SH-SY5Y (cell line): ENCODE data around the gene PHLDA3.

Experiments
- GATA2 ChIP-seq: IDR thresholded peaks from 2 replicates; pipeline ENCODE4 v1.6.1; 2011; ENCODE audit warnings: mild to moderate bottlenecking, low read depth, low read length
- GATA3 ChIP-seq: IDR thresholded peaks from 2 replicates; pipeline ENCODE4 v1.6.1; 2011; ENCODE audit warnings: low read depth, mild to moderate bottlenecking, low read length, moderate library complexity

Gene PHLDA3

DNA sequence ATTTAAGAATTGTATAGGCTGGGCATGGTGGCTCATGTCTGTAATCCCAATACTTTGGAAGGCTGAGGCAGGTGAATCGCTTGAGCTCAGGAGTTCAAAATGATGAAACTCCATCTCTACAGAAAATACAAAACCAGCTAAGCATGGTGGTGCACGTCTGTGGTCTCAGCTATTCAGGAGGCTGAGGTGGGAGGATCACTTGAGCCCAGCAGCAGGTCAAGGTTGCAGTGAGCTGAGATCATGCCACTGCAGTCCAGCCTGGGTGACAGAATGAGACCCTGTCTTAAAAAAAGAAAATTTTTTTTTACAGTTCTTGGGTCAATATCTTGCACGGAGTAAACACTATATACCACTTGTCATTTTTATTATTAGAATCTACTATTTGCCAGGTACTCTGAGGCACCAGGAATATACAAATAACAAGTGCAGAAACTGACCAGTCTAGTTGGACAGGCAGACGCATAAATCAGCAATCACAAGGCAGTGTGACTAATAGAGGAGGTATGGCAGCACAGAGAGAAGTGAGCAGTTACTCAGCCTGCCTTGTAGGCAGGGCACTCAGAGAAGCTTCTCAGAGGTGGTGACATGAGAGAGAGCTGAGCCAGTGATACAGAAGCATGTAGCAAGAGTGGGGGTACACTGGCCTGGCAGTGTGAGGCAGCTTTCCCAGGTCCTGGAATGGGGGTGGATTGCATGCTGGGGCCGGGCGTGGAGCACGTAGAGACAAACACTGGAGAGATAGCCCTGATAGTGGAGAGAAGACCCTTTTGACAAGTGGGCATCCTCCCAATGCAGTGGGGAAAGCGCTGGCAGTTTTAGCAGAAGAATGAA lies 8.0 kb downstream of the PHLDA3 start:
- TF ChIP-seq GATA3 (no peak), GATA2 (no peak)

DNA sequence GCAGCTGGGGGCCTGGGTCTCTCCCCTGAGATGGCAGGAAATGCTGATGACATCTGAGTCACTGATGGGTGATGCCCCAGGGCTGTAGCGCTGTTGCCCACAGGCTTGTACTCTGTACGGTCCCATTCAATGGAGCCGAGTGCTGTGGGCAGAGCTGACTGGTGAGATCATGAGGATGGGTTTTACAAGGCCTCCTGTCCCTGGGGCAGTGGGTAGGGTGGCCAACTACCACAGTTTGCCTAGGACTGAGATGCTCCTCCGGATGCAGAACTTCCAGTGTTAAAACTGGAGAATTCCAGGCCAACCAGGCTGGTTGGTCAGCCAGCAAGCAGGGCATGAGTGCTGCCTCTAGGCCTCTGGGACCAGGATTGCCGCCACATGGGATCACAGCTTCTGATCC lies 9.2 kb downstream of the PHLDA3 start:
- TF ChIP-seq GATA2 (no peak), GATA3 (no peak)

- TF ChIP-seq GATA3 = no peak
- no peak for TF ChIP-seq GATA2
Observed at GRCh38 chr1:201459052-201459451, 9.9 kb downstream of the PHLDA3 start.

GRCh38 chr1:201457508-201457960 lies 11.5 kb downstream of the PHLDA3 start:
- TF ChIP-seq GATA2 (no peak), GATA3 (no peak)

DNA sequence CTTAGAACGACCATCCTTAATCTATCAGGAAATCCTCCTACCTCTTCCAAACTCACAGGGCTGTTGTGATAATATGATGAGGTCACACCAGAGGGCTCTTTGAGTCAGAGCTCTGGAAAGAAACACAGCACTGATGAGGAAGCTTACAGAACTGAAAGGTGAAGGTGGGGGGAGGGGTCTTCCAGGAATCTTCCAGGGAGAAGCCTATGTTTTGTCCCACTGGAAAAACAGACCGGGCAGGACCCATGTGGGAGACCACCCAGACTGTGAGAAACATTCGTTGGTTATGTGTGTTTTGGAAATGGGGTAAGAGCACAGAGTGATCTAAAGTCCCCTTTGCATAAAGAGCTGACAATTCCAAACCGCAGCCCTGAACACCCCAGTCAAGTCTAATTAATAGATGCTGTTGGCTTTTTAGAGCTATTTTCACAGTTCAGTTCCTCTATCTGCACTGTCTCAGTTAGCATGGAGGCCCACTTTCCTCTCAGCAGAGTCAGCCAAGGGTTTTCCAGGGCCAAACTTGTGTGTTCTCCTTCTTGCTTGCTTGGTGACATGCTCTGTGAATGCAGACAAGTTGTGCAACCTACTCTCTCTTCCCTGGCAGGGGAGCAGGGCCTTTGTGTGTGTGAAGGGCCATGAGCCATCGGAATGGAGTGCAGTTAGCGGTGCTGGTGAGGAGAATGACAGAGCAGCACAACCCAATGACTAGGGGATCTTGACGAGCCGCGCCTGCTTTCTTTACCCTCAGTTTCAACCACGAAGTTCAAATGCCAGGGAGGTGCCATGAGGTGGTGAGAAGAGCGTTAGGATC lies 12.3 kb downstream of the PHLDA3 start:
- no peak for TF ChIP-seq GATA3
- no peak for TF ChIP-seq GATA2

DNA sequence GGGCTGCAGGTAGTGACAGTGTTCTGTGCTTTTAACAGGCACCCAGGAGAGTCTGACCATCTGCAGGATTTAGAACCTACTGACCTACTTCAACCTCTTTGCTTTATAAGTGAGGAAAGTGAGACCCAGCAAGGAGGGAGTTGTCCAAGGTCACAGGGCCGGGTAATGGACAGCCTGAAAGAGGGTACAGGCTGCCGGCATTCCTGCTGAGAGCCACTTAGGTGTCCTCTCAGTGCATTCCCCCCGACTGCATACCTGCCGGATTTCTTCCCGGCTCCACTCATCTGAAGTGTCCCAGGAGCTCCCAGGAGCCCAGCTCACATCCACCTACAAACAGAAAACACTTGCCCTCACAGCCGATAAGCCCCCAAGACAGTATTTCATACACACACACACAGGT lies 13.9 kb downstream of the PHLDA3 start:
- TF ChIP-seq GATA2 (no peak), GATA3 (no peak)

- TF ChIP-seq GATA2 (no peak), GATA3 (no peak)
Observed at GRCh38 chr1:201454608-201455007, 14.4 kb downstream of the PHLDA3 start.

DNA sequence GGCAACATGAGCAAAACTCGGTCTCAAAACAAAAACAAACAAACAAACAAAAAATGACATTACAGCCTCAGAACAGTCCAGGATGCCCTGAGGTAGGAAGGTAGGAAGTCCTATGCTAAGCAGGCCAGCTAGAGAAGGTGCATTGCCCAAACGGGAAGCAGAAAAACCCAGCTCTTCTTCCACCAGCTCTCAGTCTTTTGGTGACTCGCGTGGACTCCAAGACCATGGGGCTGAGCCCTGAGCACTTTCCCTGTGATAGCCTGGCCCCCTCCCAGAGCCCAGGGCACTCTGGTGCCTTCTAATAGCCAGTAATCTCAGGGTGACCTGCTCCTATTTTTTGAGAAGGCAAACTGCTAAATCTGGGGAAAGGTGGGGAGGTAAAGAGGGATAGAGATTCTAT lies 16.1 kb downstream of the PHLDA3 start:
- no peak for TF ChIP-seq GATA3
- no peak for TF ChIP-seq GATA2

DNA sequence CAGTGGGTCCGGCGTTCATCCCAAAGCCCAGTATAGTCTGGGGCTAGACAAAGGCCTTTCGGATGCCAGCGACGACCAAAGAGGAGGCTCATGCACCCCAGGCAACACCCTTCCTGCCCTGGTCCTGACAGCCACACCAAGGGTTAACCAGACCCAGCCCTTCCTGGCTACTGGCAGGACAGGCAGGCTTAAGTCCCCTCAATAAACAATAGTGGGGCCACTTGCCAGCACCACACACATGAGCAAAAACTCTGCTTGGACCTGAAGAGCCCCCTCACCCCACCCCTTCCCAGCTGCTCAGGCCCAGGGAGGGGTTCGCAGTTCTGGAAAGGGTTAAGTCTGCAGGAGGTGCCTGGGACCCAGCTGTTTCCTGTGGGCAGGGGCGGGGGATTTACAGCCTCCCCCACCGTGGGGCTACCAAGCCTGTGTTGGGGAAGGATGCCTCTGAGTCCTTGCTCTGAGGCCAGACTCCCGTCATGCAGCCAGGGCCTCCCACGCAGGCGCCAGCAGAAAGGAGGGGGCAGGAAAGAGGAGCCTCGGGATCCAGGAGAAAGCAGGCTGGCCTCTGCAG lies 18.2 kb downstream of the PHLDA3 start:
- TF ChIP-seq GATA3 (no peak), GATA2 (no peak)

- TF ChIP-seq GATA2 (no peak), GATA3 (no peak)
Observed at GRCh38 chr1:201448990-201449389, 20.0 kb downstream of the PHLDA3 start.

GRCh38 chr1:201447903-201448871 lies 20.8 kb downstream of the PHLDA3 start:
- TF ChIP-seq GATA2 (no peak), GATA3 (no peak)

GRCh38 chr1:201445310-201445709 lies 23.7 kb downstream of the PHLDA3 start:
- TF ChIP-seq GATA2 (no peak), GATA3 (no peak)

GRCh38 chr1:201444792-201445191 lies 24.2 kb downstream of the PHLDA3 start:
- no peak for TF ChIP-seq GATA3
- TF ChIP-seq GATA2 = no peak

GRCh38 chr1:201443747-201444146 lies 25.2 kb downstream of the PHLDA3 start:
- TF ChIP-seq GATA3 = no peak
- TF ChIP-seq GATA2 = no peak
